ENCODE results near the gene HCN2.
"Not testable (repeated sequence)": the region's sequence is repeated elsewhere in the genome, so short reads cannot be mapped to it uniquely, and the experiment has no call there.

HCN2 gene

DNA sequence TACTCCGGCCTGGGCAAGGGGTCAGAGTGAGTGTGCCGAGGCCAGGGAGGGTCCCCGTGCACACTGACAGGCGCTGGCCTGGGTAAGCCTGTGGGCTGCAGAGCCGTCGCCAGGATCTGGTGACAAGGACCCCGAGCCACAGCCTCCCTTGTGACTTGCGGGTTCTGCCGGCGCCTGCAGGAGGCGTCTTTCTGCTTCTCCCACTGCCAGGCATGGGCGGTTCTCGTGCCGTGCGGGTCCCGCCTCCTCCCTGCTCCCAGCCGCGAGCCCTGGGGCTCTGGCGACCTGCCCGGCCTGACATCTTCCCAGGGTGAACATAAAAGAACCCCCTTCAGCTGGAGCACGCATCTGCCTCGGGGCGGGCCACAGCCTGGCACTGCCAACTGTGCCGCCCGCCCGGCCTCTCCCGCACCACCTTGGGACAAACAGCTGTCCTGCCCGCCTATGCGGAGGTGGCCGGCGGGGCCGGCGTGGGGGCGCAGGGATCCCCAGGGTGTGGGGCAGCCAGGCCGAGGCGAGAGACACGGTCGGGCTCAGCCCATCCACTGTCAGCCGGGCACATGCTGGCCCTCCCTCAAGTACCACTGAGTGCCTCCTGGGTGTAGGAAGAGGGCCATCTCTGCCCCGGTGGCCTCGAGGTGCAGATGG, 1.5 kb upstream of the HCN2 start:
- peak; percentile 92 for DNase-seq

DNA sequence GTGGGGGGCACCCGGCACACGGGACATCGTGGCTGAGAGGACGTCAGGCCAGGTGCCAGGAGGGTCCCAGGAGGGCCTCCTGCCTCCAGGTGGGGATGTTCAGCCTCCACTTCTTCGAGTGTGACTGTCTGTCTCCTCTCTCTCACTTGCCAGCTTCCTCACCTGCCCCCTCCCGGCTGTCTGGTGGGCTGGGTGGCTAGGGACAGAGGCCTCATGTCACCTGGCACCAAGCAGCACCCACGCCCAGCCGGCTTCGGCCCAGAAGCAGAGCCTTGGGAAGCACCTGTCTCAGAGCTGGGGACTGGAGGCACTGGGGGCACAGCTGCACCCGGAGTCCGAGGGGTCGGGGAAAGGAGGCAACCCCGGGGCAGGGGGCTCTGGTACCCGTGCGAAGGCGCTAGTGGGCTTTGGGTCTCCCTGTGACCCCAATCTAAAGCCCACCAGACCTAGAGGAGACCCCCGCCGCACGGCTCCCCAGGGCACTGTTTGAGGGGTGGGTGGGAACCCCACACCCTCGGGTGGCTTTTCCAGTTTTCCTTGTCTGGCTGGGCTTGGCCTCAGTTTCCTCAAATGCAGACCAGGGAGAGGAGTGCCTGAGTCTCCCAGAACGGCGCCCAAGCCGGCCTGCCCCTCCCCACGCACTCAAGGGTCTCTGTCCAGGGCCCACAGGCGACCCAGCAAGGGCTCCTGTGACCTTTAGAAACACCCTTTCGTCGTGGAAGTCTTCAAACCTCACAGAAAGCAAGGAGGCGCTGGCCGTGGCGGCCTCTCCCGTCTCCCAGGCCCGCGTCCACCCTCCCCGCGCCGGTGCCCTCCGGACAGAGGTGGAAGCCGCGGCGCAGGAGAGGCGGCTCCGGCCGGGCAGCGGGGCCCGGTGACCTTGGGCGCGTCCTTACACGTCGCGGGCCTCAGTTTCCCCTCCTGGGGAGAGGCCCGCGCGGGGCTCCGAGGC, 664 bp upstream of the HCN2 start:
- peak; percentile 51 for DNase-seq

DNA sequence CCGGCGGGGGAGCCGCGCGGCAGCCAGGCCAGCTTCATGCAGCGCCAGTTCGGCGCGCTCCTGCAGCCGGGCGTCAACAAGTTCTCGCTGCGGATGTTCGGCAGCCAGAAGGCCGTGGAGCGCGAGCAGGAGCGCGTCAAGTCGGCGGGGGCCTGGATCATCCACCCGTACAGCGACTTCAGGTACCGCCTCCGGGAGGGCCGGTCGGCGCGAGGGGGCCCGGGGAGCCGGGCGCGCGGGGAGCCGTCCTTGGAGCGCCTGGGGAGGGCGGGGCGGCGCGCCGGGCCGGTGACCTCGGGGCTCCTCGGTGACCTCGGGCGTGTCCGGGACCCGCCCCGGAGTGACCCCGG, 690 bp downstream of the HCN2 start:
- no peak for DNase-seq

DNA sequence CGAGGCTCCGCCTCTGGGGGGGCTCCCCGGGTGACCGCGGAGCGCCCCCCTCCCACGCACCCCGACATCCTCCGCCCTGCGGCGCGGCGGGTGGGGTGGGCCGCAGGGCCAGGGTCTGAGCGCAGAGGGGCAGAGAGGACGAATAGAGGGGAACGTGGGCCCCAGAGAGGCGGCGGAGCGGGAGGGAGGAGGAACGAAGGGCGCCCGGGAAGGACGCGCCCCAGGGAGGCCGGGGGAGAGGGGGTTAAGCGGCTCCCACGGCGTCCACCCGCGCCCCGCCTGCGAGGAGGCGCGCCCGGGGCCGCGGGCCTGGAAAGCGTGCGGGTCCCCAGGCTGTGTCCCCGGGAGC, 1.0 kb downstream of the HCN2 start:
- DNase-seq, result no peak

DNA sequence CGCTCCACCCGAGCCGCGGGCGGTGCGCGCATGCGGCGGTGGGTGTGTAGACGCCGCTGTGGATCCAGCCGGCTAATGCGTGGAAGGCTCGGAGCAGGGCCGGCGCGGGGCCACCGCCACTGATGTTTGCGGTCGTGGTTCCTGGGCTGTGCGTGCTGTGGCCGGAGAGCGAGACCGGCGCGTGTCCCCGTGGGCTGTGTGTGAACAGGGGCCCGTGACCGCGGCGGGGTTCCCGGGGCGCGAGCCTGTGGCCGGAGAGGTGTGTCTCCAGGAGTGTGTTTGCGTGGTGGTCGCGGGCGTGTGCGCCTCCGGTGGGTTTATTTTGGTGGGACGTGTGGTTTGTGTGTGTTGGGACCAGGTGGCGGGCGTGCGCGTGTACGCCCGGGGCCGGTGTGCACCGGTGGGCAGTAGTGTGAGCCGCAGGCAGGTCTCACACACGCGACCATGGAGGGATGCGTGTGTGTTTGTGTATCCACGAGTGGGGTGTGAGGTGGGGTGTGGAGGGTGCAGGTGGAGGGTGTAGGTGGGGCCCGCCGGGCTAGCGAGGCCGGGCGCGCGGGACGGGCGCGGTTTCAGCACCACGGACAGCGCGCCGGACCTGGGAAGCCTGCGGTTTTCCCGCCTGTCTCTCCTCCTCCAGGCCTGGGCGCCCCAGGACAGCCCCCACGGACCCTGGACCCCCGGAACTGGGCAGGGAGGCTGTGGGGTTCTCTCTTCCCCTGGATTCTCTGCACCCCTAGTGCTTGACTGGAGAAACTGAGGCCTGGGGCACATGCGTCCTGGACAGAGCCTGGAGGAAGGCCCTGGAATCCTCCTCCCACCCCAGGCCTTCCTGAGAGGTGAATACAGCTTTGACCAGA, 1.6 kb downstream of the HCN2 start:
- no peak for DNase-seq

DNA sequence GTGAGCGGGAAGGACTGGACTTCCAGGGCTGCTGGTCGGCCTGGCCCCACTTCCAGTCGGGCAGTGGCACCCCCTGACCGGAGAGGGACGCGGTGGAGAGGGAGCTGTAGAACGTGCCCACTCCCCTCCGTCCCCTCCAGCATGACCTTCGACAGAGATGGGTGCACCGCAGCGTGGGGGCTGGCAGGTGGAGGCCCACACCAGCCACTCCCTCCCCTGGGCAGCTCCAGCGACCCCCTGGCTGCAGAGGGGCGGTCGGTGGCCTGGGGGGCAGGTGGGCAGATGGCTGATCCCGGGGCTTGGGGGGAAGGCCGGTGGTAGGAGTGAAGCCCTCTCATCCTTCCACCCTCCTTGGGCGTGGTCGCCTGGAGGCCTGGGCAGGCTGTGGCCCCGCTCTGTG, 2.4 kb downstream of the HCN2 start:
- DNase-seq, result no peak

DNA sequence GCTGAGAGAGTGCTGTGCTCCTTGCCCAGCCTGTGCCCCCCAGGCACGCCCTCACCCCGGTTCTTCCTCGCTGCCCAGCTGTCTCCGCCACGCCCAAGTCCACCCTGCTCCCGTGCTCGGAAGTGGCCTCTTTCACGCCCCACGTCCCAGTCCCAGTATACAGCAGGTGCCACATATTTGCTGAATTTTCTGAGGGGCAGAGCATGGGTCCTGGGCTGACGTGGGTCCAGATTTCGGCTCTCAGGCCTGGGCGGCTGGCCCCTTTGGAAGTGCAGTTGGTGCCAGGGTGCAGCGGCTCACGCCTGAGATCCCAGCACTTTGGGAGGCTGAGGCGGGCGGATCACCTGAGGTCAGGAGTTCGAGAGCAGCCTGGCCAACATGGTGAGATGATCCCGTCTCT, 3.4 kb downstream of the HCN2 start:
- no peak for DNase-seq

DNA sequence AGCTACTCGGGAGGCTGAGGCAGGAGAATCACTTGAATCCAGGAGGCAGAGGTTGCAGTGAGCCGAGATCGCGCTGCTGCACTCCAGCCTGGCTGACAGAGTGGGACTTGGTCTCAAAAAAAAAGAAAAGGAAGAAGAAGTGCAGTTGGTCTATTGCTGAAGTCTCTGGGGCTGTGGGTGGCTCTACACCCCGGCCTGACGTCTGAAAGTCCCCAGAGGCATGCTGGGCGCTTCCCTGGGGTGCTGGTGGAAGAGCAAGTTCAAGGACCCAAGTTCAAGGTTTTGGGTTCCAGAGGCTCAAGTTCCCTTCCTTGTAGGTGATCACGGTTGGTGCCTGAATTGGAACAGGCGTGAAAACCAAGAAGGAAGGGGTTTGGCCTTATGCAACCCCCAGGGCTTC, 3.8 kb downstream of the HCN2 start:
- DNase-seq, result no peak

DNA sequence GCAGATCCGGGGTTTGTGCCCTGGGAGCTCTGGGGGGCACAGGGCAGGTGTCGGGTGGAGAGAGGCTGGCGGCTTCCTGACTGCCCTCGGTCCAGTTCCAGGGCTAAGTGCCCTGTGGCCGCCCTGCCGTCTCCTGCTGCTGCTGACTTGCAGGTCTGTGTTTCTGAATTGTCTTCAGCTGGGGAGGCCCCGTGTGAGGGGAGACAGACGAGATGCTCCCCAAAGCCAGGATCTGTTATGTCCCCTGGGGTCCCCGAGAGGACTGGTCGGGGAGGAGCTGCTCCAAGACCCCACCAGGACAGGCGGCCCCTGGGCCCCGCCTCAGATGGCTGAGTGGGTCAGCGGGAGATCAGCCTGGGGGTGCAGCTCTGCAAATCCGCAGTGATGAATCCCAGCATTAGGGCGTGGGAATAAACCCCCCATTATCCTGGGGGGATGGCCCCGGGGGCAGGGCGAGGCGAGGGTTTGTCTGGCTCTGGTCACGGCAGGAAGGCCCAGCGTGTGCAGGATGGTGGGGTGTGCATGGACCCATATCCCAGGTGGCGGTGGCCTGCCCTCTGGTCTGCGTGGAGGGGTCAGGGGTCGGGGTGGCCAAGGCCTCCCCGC, 4.7 kb downstream of the HCN2 start:
- DNase-seq, result no peak

DNA sequence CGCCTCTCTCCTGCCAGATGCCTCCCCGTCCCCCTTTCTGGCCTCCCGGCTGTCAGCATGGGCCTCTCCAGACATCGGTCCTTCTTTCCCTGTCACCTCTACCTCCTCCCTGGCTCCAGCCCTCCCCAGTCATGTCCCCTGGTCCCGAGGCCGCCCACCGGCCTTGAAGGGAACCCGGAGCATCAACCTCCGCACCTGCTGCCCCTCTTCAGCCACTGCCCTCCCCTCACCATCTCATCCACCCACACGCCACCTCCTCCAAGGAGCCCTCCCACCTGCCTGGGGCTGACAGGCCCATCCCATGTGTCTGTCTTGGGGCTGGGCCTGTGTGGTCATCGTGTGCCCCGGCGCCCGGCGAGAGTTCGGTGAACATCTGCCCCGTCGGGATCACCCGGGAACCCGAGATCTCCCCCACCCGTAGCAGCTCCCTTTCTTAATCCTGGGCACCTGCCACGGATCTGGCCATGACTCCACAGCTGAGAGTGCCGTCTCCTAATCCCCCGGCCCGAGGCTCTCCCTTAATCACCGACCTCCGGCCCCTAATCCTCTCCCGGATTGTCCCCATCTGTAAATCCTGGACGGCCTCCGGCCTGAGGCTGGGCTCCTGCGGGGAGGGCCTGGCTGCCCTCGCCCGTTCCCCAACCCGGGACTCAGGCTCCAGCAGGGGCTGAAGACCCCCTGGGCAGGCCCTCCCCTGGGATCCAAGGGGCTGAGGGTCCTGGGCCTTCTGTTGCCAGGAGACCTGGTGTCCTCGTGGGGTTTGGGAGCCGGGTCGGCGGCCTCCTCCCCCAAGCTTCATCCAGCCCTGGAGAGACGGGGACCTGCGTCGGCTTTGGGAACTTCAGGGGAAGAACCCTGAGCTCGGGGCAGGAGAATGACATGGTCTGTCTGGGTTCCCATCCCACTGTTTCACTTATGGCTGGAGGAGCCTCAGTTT, 5.9 kb downstream of the HCN2 start:
- no peak for DNase-seq

DNA sequence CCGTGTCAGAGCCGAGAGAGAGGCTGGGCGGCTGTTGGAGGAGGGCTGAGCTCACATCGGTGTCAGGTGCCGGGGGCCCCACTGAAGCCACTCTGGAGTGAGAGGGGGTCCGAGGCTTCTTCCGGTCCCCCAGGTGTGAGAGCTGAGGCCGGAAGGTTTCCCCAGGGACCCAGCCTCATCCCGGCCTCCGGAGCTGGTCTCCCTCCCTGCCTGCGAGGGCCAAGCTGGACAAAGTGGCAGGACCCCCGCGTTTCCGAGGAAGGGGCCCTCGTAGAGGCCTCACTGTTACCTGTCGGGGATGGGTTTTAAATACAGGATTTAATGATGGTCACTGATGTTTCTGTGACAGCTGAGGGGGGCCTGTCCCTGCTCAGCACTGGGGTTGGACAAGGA, 6.6 kb downstream of the HCN2 start:
- no peak for DNase-seq

DNA sequence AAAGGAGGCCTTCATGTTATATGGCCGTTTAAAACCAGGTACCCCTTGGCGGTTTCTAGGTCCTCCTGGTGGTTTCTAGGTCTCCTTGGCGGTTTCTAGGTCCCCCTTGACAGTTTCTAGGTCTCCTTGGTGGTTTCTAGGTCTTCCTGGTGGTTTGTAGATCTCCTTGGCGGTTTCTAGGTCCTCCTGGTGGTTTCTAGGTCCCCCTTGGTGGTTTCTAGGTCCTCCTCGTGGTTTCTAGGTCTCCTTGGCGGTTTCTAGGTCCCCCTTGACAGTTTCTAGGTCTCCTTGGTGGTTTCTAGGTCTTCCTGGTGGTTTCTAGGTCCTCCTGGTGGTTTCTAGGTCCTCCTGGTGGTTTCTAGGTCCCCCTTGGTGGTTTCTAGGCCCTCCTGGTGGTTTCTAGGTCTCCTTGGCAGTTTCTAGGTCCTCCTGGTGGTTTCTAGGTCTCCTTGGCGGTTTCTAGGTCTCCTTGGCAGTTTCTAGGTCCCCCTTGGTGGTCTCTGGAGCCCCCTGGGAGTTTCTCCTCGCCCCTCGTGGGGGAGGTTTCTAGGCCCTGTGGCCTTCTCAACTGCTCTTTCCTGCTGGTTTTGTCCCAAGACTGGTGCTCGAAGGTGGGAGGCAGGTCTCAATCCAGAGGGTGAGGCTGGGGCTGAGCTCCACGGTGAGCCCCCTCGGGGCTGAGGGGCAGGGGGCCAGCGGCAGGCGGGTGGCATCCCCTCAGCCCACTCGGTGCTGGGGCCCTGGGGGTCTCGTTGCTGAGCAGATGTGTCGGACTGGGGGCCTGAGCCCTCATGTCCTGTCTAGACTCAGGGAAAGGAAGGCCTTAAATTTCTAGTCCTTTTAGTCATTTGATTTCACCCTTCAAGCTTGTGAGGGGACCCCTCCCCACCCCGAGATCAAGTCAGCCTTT, 8.0 kb downstream of the HCN2 start:
- no peak for DNase-seq

DNA sequence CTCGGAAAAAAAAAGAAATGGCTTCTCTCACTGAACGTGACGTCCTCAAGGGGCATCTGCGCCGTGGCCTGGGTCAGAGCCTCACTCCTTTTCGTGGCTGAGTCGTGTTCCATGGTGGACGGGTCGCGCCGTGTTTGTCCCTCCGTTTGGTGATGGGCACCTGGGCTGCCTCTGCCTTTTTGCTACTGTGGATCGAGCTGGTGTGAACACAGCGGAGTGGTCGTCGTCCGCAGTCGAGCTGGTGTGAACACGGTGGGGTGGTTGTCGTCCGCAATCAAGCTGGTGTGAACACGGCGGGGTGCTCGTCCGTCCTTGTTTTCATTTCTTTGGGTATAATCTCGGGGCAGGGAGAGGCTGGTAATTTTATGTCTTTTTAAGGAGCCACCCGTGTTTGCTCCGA, 11.6 kb downstream of the HCN2 start:
- no peak for DNase-seq

DNA sequence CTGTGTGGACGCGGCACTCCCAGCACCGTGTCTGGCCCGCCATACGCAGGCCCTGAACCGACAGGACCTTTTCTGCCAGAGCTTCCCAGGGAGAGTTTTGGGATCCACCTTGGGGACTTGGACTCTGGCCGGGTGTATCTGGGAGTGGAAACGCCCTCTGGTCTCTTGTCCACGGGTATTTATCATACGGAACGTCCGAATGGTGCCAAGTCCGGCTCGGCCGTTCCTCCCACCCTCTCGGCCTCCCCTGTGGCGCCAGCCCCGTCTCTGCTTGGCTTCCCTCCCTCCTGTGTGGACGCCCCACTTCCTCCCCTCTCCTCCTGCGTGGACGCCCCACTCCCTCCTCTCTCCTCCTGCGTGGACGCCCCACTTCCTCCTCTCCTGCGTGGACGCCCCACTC, 12.1 kb downstream of the HCN2 start:
- DNase-seq, result no peak

DNA sequence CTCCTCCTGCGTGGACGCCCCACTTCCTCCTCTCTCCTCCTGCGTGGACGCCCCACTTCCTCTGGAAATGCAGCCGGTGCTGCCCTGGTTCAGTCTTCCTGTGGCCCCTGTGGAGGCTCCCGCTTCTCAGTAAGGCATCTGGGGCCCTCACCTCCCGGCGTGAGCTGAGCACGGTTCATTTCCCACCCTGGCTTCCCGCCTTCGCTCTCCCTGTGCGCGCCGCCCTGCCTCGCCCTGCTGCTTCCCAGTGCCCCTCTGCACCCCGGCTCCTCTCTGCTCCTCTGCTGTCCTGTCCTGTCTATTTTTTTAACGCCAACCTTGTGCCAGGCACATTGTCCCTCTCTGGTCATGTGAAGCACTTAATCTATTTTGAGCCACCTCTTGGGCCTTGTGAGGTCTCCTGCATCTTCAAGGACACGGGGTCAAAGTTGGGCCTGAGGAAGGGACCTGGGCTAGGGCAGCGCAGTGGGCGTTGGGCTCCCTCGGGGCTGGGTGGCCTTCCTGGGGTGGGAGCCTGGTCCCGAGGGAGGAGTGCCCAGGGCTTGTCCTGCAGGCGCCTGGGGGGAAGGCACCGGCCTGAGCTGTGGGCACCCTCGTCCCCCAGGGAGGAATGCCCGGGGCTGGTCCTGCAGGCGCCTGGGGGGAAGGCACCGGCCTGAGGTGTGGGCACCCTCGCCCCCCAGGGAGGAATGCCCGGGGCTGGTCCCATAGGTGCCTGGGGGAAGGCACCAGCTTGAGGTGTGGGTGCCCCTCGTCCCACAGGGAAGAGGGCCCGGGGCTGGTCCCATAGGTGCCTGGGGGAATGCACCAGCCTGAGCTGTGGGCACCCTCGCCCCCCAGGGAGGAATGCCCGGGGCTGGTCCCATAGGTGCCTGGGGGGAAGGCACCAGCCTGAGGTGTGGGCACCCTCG, 13.0 kb downstream of the HCN2 start:
- DNase-seq, result no peak

DNA sequence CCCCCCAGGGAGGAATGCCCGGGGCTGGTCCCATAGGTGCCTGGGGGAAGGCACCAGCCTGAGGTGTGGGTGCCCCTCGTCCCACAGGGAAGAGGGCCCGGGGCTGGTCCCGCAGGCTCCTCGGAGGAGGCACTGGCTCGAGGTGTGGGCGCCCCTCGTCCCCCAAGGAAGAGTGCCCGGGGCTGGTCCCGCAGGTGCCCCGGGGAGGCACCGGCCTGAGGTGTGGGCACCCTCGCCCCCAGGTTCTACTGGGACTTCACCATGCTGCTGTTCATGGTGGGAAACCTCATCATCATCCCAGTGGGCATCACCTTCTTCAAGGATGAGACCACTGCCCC, 13.6 kb downstream of the HCN2 start:
- not testable (repeated sequence) for DNase-seq

DNA sequence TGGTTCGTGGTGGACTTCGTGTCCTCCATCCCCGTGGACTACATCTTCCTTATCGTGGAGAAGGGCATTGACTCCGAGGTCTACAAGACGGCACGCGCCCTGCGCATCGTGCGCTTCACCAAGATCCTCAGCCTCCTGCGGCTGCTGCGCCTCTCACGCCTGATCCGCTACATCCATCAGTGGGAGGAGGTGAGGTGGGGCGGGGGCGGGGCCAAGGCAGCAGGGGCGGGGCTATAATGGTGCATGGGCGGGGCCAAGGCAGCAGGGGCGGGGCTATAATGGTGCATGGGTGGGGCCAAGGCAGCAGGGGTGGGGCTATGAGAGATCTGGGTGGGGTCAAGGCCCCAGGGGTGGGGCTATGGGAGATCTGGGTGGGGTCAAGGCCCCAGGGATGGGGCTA, 14.1 kb downstream of the HCN2 start:
- DNase-seq, result not testable (repeated sequence)

DNA sequence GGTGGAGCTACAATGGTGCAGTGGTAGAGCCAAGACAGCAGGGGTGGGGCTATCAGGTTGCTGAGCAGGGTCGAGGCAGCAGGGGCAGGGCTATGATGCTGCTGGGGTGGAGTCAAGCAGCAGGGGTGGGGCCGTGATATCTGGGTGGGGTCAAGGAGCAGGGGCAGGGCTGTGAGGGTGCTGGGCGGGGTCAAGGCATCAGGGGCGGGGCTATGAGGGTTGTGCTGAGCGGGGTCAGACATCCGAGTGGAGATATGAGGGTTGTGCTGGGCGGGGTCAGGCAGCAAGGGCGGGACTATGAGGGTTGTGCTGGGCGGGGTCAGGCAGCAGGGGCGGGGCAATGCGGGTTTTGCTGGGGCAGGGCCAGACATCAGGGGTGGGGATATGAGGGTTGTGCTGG, 14.7 kb downstream of the HCN2 start:
- no peak for DNase-seq

DNA sequence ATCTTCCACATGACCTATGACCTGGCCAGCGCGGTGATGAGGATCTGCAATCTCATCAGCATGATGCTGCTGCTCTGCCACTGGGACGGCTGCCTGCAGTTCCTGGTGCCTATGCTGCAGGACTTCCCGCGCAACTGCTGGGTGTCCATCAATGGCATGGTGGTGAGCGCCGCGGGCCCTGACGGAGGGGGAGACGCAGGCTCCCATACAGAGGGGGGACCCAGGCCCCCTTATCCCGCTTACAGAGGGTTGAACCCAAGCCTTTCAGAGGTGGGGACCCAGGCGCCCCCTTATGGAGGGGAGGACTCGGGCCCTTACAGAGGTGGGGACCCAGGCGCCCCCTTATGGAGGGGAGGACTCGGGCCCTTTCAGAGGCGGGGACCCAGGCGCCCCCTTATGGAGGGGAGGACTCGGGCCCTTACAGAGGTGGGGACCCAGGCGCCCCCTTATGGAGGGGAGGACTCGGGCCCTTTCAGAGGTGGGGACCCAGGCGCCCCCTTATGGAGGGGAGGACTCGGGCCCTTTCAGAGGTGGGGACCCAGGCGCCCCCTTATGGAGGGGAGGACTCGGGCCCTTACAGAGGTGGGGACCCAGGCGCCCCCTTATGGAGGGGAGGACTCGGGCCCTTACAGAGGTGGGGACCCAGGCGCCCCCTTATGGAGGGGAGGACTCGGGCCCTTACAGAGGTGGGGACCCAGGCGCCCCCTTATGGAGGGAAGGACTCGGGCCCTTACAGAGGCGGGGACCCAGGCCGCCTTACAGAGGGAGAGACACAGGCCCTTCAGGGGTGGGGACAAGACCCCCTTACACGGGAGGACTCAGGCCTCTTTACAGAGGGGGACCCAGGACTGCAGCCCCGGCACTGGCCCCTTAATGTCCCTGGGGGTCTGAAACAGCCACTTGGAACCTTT, 15.6 kb downstream of the HCN2 start:
- not testable (repeated sequence) for DNase-seq
